HG03108 (cell line): Measurements from ENCODE around the gene LHFPL3.

ENCODE experiments used
- ATAC-seq: cut with Tn5 transposase; IDR thresholded peaks from one replicate; pipeline ENCODE4 v1.9.1; 2021; ENCODE audit warnings: moderate library complexity; ENCODE audit not compliant: unreplicated experiment

Gene LHFPL3

GRCh38 chr7:104839842-104840241, 511.4 kb downstream of the LHFPL3 start:
- ATAC-seq: no peak

- ATAC-seq: no peak
These were observed 513.4 kb downstream of the LHFPL3 start for GRCh38 chr7:104841798-104842197.

- no peak for ATAC-seq
These were observed 514.8 kb downstream of the LHFPL3 start for GRCh38 chr7:104843198-104843597.

GRCh38 chr7:104845557-104845956, 517.2 kb downstream of the LHFPL3 start:
- no peak for ATAC-seq

- ATAC-seq: no peak
These were observed 518.3 kb downstream of the LHFPL3 start for GRCh38 chr7:104846731-104847130.

- ATAC-seq: no peak
These were observed 520.0 kb downstream of the LHFPL3 start for GRCh38 chr7:104848138-104848990.

GRCh38 chr7:104850374-104850773, 522.0 kb downstream of the LHFPL3 start:
- ATAC-seq: no peak

GRCh38 chr7:104851268-104851667, 522.9 kb downstream of the LHFPL3 start:
- no peak for ATAC-seq

GRCh38 chr7:104852386-104852785, 524.0 kb downstream of the LHFPL3 start:
- ATAC-seq: no peak

GRCh38 chr7:104855861-104856260, 527.5 kb downstream of the LHFPL3 start:
- no peak for ATAC-seq

- ATAC-seq: peak; percentile 59
These were observed 529.3 kb downstream of the LHFPL3 start for GRCh38 chr7:104857458-104858425.

- ATAC-seq: no peak
These were observed 531.5 kb downstream of the LHFPL3 start for GRCh38 chr7:104859754-104860426.

GRCh38 chr7:104861729-104862390, 533.5 kb downstream of the LHFPL3 start:
- ATAC-seq: no peak

GRCh38 chr7:104862719-104863118, 534.3 kb downstream of the LHFPL3 start:
- no peak for ATAC-seq

- ATAC-seq: no peak
These were observed 545.0 kb downstream of the LHFPL3 start for GRCh38 chr7:104873401-104873800.

- ATAC-seq: peak; percentile 88
These were observed 550.2 kb downstream of the LHFPL3 start for GRCh38 chr7:104878577-104878976.

GRCh38 chr7:104883248-104883717, 554.9 kb downstream of the LHFPL3 start:
- no peak for ATAC-seq

- ATAC-seq: peak; percentile 87
These were observed 555.5 kb downstream of the LHFPL3 start for GRCh38 chr7:104883718-104884452.

- ATAC-seq: no peak
These were observed 558.2 kb downstream of the LHFPL3 start for GRCh38 chr7:104886651-104887050.

- ATAC-seq: no peak
These were observed 561.8 kb downstream of the LHFPL3 start for GRCh38 chr7:104890216-104890615.
